CD4-positive, CD25-positive, alpha-beta regulatory T cell (primary cell): ENCODE data around the gene CLCNKB. TPM values are rescaled to one million over a fixed set of nuclear protein-coding genes. Genes with fewer than 3 reads are reported as not detected.

Experiments
- ATAC-seq, 2 donors: fragments of 150-1000 bp; cut with Tn5 transposase; one replicate each; pipeline ENCODE4 v1.10.0; 2021; ENCODE audit warnings: low read depth in 2 of 2, moderate number of reproducible peaks in 2 of 2, moderate library complexity in 1 of 2
- DNase-seq, 3 donors: peaks; one replicate each; pipeline versions ENCODE4 v3.0.0 to v3.0.0-alpha.2; 2012 to 2022; ENCODE audit warnings: mixed read lengths in 1 of 3
- H3K27ac ChIP-seq: one replicate; pipeline ENCODE4 v1.7.0; 2013; ENCODE audit warnings: mild to moderate bottlenecking, low read length; ENCODE audit not compliant: insufficient read depth, poor library complexity, severe bottlenecking
- H3K27me3 ChIP-seq: one replicate; pipeline ENCODE4 v1.7.0; 2013; ENCODE audit warnings: low read length; ENCODE audit not compliant: control insufficient read depth, insufficient read depth
- H3K36me3 ChIP-seq: one replicate; pipeline ENCODE4 v1.7.0; 2013; ENCODE audit warnings: mild to moderate bottlenecking, low read length, moderate library complexity; ENCODE audit not compliant: control insufficient read depth, insufficient read depth
- H3K4me1 ChIP-seq: 2 replicates; pipeline ENCODE4 v1.7.0; 2013; ENCODE audit warnings: mild to moderate bottlenecking, low read length; ENCODE audit not compliant: insufficient read depth, control insufficient read depth, poor library complexity, severe bottlenecking
- H3K4me3 ChIP-seq: one replicate; pipeline ENCODE4 v1.7.0; 2013; ENCODE audit warnings: low read depth, mild to moderate bottlenecking, low read length, moderate library complexity
- H3K9me3 ChIP-seq, 2 experiments: 1 replicate in 1 of 2; 2 replicates in 1 of 2; pipeline ENCODE4 v1.7.0; 2013; ENCODE audit warnings: low read length in 2 of 2, mild to moderate bottlenecking in 1 of 2, moderate library complexity in 1 of 2; ENCODE audit not compliant: control insufficient read depth in 2 of 2
- H3K27ac Mint-ChIP-seq, 3 donors: one replicate each; pipeline ENCODE4 v1.8.0; 2020 to 2022; ENCODE audit warnings: mild to moderate bottlenecking in 3 of 3, mixed read lengths in 3 of 3, moderate library complexity in 2 of 3
- H3K27me3 Mint-ChIP-seq: one replicate; pipeline ENCODE4 v1.8.0; 2022; ENCODE audit warnings: mild to moderate bottlenecking, mixed read lengths
- H3K36me3 Mint-ChIP-seq: one replicate; pipeline ENCODE4 v1.8.0; 2020; ENCODE audit warnings: mixed read lengths
- H3K4me1 Mint-ChIP-seq, 4 donors: one replicate each; pipeline ENCODE4 v1.8.0; 2020 to 2022; ENCODE audit warnings: mixed read lengths in 4 of 4, mild to moderate bottlenecking in 1 of 4
- H3K4me3 Mint-ChIP-seq, 4 donors: one replicate each; pipeline ENCODE4 v1.8.0; 2020 to 2022; ENCODE audit warnings: mild to moderate bottlenecking in 4 of 4, mixed read lengths in 4 of 4, moderate library complexity in 3 of 4
- H3K9me3 Mint-ChIP-seq, 7 donors: one replicate each; pipeline ENCODE4 v1.8.0; 2020 to 2022; ENCODE audit warnings: mixed read lengths in 7 of 7, mild to moderate bottlenecking in 3 of 7, moderate library complexity in 2 of 7
- polyA plus RNA-seq, 4 donors: library from polyadenylated mRNA; unstranded; fragments of 300-500 nt; fragmentation: Illumina TruSeq; gene quantifications; one replicate each; pipeline ENCODE4 v1.2.3, GENCODE V29; 2021
- total RNA-seq: library from RNA; stranded (reverse); gene quantifications from one replicate; pipeline ENCODE4 v1.2.3, GENCODE V29; 2022

CLCNKB gene
- total and polyA plus RNA-seq, 5 donors from 2014 or later, result not detected

DNA sequence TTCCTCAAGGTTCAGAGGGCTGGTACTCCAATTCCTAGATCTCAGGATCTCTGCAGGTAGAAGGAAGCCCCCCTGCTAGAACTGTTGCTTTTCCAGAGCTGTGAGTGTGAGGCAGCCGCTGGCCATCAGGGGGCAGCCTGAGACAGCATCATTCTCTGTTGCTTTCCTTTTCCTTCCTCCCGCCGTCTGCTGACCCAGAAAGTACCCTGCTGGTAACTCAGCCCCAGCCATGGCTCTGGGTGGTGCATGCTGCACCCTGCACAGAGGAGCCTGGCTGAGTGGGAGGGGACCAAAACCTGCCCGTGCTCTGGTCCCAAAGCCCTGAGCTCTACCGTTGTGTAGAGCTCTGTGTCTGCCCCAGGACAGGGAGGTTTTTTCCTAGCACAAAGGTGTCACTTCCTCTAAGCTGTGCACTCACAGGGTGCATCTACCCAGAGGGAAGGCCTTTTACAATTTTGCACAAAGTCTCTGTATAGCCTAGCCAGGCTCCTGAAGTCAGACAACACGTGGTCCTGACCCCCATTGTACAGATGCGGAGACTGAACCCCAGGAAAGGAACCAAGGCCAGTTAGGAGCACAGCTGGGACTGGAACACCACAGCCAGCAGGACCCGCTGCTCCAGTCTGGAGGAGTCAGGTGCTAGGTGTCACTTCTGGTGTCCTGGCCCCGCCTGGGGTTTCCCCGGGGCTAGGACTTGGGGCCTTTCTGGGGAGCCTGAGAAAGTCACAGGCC, 35.5 kb downstream of the CLCNKB start:
- no peak overlapping the region for H3K27ac ChIP-seq
- peaks cover 0 to 17% (median 9%) of the 10 kb centered on the region in 4 donors for H3K4me1 Mint-ChIP-seq
- peak; percentile 66 to 83 for ATAC-seq

DNA sequence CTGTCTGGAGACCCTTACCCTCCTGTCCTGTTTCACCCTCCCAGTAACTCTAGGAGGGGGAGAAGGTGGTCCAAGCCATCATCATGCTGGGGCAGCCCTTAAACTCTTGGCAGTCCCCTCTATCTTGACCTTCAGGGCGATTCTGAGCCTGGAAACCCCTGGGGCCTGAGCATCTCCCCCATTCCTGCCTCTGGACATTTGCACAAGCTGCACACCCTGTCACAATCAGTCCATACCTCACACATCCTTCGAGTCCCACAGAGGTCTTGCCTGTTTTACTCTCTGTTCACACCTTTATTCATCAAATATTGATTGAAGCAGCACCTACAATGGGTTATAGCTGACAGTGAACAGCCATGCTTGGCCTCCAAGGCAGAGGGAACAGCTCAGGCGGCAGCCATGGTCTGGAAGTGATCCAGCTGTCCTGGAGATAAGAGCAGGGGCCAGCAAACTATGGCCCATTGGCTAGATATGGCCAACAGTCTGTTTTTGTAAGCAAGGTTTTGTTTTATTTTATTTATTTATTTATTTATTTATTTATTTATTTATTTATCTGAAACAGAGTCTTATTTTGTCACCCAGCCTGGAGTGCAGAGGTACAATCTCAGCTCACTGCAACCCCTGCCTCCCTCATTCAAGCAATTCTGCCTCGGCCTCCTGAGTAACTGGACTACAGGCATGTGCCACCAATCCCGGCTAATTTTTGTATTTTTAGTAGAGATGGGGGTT, 37.0 kb downstream of the CLCNKB start:
- no peaks in the 10 kb centered on the region for H3K36me3 ChIP-seq
- H3K27ac Mint-ChIP-seq, result no peak overlapping the region
- peaks cover 0 to 2% (median 0%) of the 10 kb centered on the region in 7 donors for H3K9me3 Mint-ChIP-seq
- no peak for ATAC-seq
- no peak overlapping the region for H3K27ac ChIP-seq
- no peaks in the 10 kb centered on the region for H3K36me3 Mint-ChIP-seq
- H3K9me3 ChIP-seq, result no peaks in the 10 kb centered on the region
- peaks cover 4% of the 10 kb centered on the region for H3K27me3 Mint-ChIP-seq
- peaks cover 0 to 12% (median 5%) of the 10 kb centered on the region in 4 donors for H3K4me1 Mint-ChIP-seq
- no peak for DNase-seq
- H3K4me1 ChIP-seq, result no peaks in the 10 kb centered on the region
- H3K4me3 ChIP-seq, result no peak overlapping the region
- no peaks in the 10 kb centered on the region for H3K27me3 ChIP-seq
- no peak overlapping the region for H3K4me3 Mint-ChIP-seq

More for the DNA sequence above, 35.5 kb downstream of the CLCNKB start:
- H3K4me1 ChIP-seq, result no peaks in the 10 kb centered on the region
- DNase-seq, result peak; percentile 55 to 77 (median 71)
- H3K9me3 Mint-ChIP-seq, result peaks cover 0 to 3% (median 0%) of the 10 kb centered on the region in 7 donors
- H3K9me3 ChIP-seq, result no peaks in the 10 kb centered on the region
- H3K27me3 ChIP-seq, result peaks cover 3% of the 10 kb centered on the region
- peak overlapping the region; percentile 28 to 86 (median 66) for H3K4me3 Mint-ChIP-seq
- peak overlapping the region in 1 of 3 donors; percentile 71 for H3K27ac Mint-ChIP-seq
- no peaks in the 10 kb centered on the region for H3K36me3 ChIP-seq
- no peaks in the 10 kb centered on the region for H3K36me3 Mint-ChIP-seq
- H3K4me3 ChIP-seq, result peak overlapping the region; percentile 56
- peaks cover 13% of the 10 kb centered on the region for H3K27me3 Mint-ChIP-seq

DNA sequence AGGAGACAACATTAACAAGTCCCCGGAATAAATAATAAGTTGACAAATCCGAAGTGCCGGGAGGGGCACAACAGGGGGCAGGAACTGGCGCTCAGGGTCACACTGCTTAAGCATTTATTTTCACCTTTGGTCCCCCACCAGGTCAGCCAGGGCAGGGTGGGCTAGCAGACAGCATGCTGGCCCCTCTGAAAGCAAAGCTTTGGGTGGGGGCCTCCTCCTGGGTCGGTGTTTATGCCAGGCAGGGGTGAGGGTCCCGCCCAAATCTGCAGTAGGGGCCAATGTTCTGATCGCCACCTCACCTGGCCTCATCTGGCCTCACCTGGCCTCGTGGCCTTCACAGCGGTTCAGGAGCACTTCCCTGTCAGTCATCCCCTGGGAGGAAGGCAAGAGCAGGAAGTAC, 38.1 kb downstream of the CLCNKB start:
- no peaks in the 10 kb centered on the region for H3K36me3 Mint-ChIP-seq
- peaks cover 0 to 2% (median 0%) of the 10 kb centered on the region in 7 donors for H3K9me3 Mint-ChIP-seq
- peaks cover 0 to 12% (median 5%) of the 10 kb centered on the region in 4 donors for H3K4me1 Mint-ChIP-seq
- DNase-seq (no peak), ATAC-seq (no peak)
- no peak overlapping the region for H3K4me3 Mint-ChIP-seq
- peaks cover 4% of the 10 kb centered on the region for H3K27me3 Mint-ChIP-seq
- H3K27me3 ChIP-seq, result no peaks in the 10 kb centered on the region
- no peaks in the 10 kb centered on the region for H3K4me1 ChIP-seq
- H3K4me3 ChIP-seq, result no peak overlapping the region
- no peaks in the 10 kb centered on the region for H3K36me3 ChIP-seq
- H3K9me3 ChIP-seq, result no peaks in the 10 kb centered on the region
- no peak overlapping the region for H3K27ac Mint-ChIP-seq
- no peak overlapping the region for H3K27ac ChIP-seq

DNA sequence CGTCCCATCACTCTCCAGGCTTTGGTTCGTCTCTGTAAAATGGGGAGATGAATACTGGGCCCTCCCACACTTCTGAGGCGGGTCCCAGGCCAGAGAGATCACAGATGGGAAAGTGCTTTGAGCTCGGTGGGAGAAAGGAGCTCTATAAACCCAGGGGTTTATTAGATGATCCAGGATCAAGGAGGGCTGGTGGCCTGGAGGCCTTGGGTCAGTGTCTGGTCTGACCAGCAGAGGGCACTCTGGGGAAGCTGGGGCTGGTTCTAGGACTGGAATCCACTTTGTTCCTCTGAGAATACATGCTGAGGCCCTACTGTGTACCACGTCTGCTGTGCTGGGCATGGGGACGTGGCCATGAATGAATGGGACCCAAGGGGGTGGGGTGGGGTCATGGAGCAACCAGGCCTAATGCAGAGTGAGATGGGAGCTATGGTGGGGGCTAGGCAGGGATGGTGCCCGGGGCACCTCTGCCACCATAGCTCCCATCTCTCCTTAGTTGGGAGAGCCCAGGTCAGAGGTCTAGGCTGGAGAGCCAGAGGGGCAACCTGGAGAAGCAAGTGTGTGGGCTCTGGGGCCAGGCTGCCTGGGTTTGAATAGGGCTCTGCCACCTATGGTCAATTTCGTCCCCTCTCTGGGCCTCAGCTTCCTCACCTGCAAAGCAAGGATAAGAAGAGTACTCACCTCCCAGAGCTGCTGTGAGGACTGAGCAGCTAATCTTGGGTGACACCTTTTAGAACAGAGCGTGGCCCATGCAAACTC, 38.9 kb downstream of the CLCNKB start:
- no peak overlapping the region for H3K4me3 ChIP-seq
- H3K4me3 Mint-ChIP-seq, result no peak overlapping the region
- H3K4me1 ChIP-seq, result no peaks in the 10 kb centered on the region
- no peaks in the 10 kb centered on the region for H3K27me3 ChIP-seq
- ATAC-seq (peak in 1 of 2 donors; percentile 31), DNase-seq (peak; percentile 22 to 62 (median 48))
- no peak overlapping the region for H3K27ac ChIP-seq
- peaks cover 0 to 12% (median 4%) of the 10 kb centered on the region in 4 donors for H3K4me1 Mint-ChIP-seq
- no peaks in the 10 kb centered on the region for H3K36me3 ChIP-seq
- no peaks in the 10 kb centered on the region for H3K36me3 Mint-ChIP-seq
- H3K27me3 Mint-ChIP-seq, result peaks cover 4% of the 10 kb centered on the region
- no peaks in the 10 kb centered on the region for H3K9me3 ChIP-seq
- H3K27ac Mint-ChIP-seq, result peak overlapping the region in 1 of 3 donors; percentile 47
- peaks cover 0 to 2% (median 0%) of the 10 kb centered on the region in 7 donors for H3K9me3 Mint-ChIP-seq

DNA sequence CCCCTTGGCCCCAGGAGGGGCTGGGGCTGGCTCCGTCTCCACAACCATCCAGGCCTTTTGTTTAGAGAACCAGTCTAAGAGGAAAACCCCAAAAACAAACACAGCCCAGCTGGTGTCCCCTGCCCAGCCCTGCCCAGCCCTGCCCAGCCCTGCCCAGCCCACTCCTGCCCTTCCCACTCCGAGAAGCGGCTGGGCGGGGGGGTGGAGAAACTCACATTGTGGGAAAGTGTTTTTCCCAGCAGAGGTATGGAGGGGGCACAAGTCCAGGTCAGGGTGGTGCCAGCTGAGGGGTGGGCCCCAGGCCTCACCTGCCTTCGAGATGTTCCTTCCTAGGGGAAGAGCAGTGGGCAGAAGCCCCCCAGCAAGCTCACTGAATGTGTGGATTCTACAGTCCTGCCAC, 39.9 kb downstream of the CLCNKB start:
- ATAC-seq (no peak), DNase-seq (no peak)
- Histone ChIP-seq H3K4me1 (no peaks in the 10 kb centered on the region), H3K9me3 (no peaks in the 10 kb centered on the region), H3K36me3 (no peaks in the 10 kb centered on the region), H3K27ac (no peak overlapping the region), H3K4me3 (no peak overlapping the region), H3K27me3 (no peaks in the 10 kb centered on the region)
- H3K9me3 Mint-ChIP-seq, result peaks cover 0 to 2% (median 0%) of the 10 kb centered on the region in 7 donors
- H3K4me3 Mint-ChIP-seq, result no peak overlapping the region
- H3K4me1 Mint-ChIP-seq, result peaks cover 0 to 12% (median 3%) of the 10 kb centered on the region in 4 donors
- no peaks in the 10 kb centered on the region for H3K36me3 Mint-ChIP-seq
- H3K27me3 Mint-ChIP-seq, result peaks cover 4% of the 10 kb centered on the region
- no peak overlapping the region for H3K27ac Mint-ChIP-seq

DNA sequence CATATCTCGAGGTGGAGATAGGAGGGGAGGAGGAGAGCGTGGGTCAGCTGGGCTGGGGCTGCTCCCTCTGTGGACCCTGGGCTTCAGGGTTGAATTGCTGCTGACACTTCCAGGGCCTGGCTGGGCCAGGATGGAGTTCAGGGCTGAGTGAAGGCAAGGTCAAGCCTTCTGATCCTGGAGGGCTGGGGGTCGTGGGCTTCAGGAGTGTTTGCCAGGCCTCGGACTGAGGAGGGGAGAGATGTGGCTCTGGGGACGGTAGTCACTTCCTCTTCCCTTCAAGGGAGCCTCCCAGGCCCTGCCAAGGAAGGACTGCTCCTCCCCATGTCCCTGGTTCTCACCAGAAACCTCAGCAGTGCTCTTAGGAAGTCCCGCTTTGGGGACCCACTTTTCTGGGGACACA, 41.9 kb downstream of the CLCNKB start:
- H3K36me3 Mint-ChIP-seq, result no peaks in the 10 kb centered on the region
- no peak for ATAC-seq
- H3K4me3 Mint-ChIP-seq, result no peak overlapping the region
- no peak for DNase-seq
- H3K27ac Mint-ChIP-seq, result no peak overlapping the region
- H3K9me3 ChIP-seq, result no peaks in the 10 kb centered on the region
- H3K27me3 Mint-ChIP-seq, result peaks cover 4% of the 10 kb centered on the region
- H3K4me1 Mint-ChIP-seq, result peaks cover 0 to 4% (median 0%) of the 10 kb centered on the region in 4 donors
- no peaks in the 10 kb centered on the region for H3K4me1 ChIP-seq
- H3K36me3 ChIP-seq, result no peaks in the 10 kb centered on the region
- H3K27ac ChIP-seq, result no peak overlapping the region
- H3K27me3 ChIP-seq, result no peaks in the 10 kb centered on the region
- peaks cover 0 to 2% (median 0%) of the 10 kb centered on the region in 7 donors for H3K9me3 Mint-ChIP-seq
- H3K4me3 ChIP-seq, result no peak overlapping the region

DNA sequence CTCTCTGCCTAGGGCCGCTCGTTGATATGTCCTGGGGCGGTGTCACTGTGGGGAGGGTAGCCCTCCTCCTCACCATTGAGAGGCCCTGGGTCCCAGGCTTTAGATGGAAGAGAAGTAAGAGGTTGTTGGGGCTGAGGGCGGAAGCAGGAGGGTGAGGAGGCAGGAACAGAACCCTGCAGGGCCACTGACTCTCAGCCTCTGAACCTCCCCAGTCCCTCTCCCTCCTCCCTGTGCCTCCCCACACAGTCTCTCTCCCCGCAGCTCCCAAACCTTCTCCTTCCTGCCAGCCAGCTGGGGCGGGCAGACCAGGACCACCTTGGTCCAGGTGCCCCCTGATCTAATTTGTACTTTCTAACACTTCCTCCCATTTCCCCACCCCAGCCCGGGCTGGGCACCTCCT, 44.2 kb downstream of the CLCNKB start:
- no peaks in the 10 kb centered on the region for H3K27me3 ChIP-seq
- H3K27ac Mint-ChIP-seq, result no peak overlapping the region
- DNase-seq (no peak), ATAC-seq (no peak)
- H3K4me1 ChIP-seq, result no peaks in the 10 kb centered on the region
- no peaks in the 10 kb centered on the region for H3K9me3 ChIP-seq
- no peak overlapping the region for H3K27ac ChIP-seq
- peaks cover 0 to 2% (median 0%) of the 10 kb centered on the region in 7 donors for H3K9me3 Mint-ChIP-seq
- peaks cover 0 to 3% (median 0%) of the 10 kb centered on the region in 4 donors for H3K4me1 Mint-ChIP-seq
- H3K36me3 ChIP-seq, result no peaks in the 10 kb centered on the region
- no peaks in the 10 kb centered on the region for H3K36me3 Mint-ChIP-seq
- no peak overlapping the region for H3K4me3 Mint-ChIP-seq
- peaks cover 4% of the 10 kb centered on the region for H3K27me3 Mint-ChIP-seq
- H3K4me3 ChIP-seq, result no peak overlapping the region
